ENCODE measurements around the gene MAMDC4.
A peak's percentile ranks its signal among the peaks of the same experiment; 100 is the strongest.

Gene MAMDC4

GRCh38 chr9:136808075-136808805 lies 43.9 kb upstream of the MAMDC4 start (continued):
- TF ChIP-seq ZNF341 (tag by site-specific recombination; IDR thresholded peaks at IDR 0.05; ENCODE audit: low read depth) (no peak), GLIS2 (tag by site-specific recombination; IDR thresholded peaks at IDR 0.05) (peak; percentile 6; the same call in 1 of the 2 replicates), KLF10 (tag by site-specific recombination; IDR thresholded peaks at IDR 0.05) (peak; percentile 43)

GRCh38 chr9:136808806-136809158 lies 43.4 kb upstream of the MAMDC4 start:
- H3K4me3 ChIP-seq (ENCODE audit: low read depth, low read length): peak overlapping the region; percentile 84
- no peak for TF ChIP-seq ZNF704 (tag by site-specific recombination; IDR thresholded peaks at IDR 0.05)
- no peak for TF ChIP-seq SALL2 (tag by site-specific recombination; IDR thresholded peaks at IDR 0.05; ENCODE audit: borderline replicate concordance)
- TF ChIP-seq PRDM10 (tag by site-specific recombination; IDR thresholded peaks at IDR 0.05): peak; percentile 93
- peak; percentile 37; the same call in 1 of the 2 replicates for TF ChIP-seq ZIC2 (tag by site-specific recombination; IDR thresholded peaks at IDR 0.05)
- TF ChIP-seq ZNF169 (tag by site-specific recombination; IDR thresholded peaks at IDR 0.05): no peak
- no peak for TF ChIP-seq GLIS2 (tag by site-specific recombination; IDR thresholded peaks at IDR 0.05)
- TF ChIP-seq ZNF335 (tag by site-specific recombination; conservative IDR thresholded peaks at IDR 0.05): peak; percentile 46; the same call in 1 of the 2 replicates
- no peaks in the 10 kb centered on the region for H3K9me3 ChIP-seq (ENCODE audit: control insufficient read depth, insufficient read depth, low read depth, low read length)
- H3K36me3 ChIP-seq (ENCODE audit: control insufficient read depth in 2 of 2, insufficient read depth in 1 of 2, low read length in 2 of 2): peaks cover 15 to 43% of the 10 kb centered on the region in 2 experiments
- CTCF ChIA-PET: interaction anchor here (0.5 to 4.0 kb wide), 10 partner anchors 11 to 446 kb away, joined by 3 to 16 read pairs (median 4); partner anchors contain the start of gene AJM1
- H3K4me1 ChIP-seq (ENCODE audit: control insufficient read depth, insufficient read depth, low read length): peaks cover 7% of the 10 kb centered on the region; the same call in 1 of the 2 replicates
- POLR2A ChIA-PET: interaction anchor here (0.6 to 4.0 kb wide), 5 partner anchors 8 to 81 kb away, joined by 3 to 22 read pairs (median 5); partner anchors contain the start of gene AJM1
- H3K27ac ChIP-seq (ENCODE audit: extremely low read depth, low read depth, low read length): peak overlapping the region; percentile 96

- CTCF ChIA-PET: interaction anchor here (0.6 to 2.1 kb wide), 7 partner anchors 8 to 260 kb away, joined by 3 to 10 read pairs (median 3); partner anchors contain the start of gene AJM1
- Histone ChIP-seq H3K4me1 (ENCODE audit: control insufficient read depth, insufficient read depth, low read length) (peaks cover 4% of the 10 kb centered on the region; the same call in 1 of the 2 replicates), H3K4me3 (ENCODE audit: low read depth, low read length) (no peak overlapping the region), H3K27ac (ENCODE audit: extremely low read depth, low read depth, low read length) (no peak overlapping the region), H3K36me3 (ENCODE audit: control insufficient read depth in 2 of 2, insufficient read depth in 1 of 2, low read length in 2 of 2) (peaks cover 18 to 50% of the 10 kb centered on the region in 2 experiments), H3K9me3 (ENCODE audit: control insufficient read depth, insufficient read depth, low read depth, low read length) (no peaks in the 10 kb centered on the region)
- TF ChIP-seq ZNF513 (tag by site-specific recombination; IDR thresholded peaks at IDR 0.05) (peak; percentile 95), KLF9 (tag by site-specific recombination; IDR thresholded peaks at IDR 0.05; ENCODE audit: low read depth) (0 out of 2 replicates have a peak, but pooled peaks have one; percentile 28), ZSCAN30 (tag by site-specific recombination; IDR thresholded peaks at IDR 0.05) (no peak), ZNF16 (tag by site-specific recombination; IDR thresholded peaks at IDR 0.05; ENCODE audit: low read depth) (peak; percentile 68), ZNF404 (tag by site-specific recombination; IDR thresholded peaks at IDR 0.05) (no peak)
- POLR2A ChIA-PET: interaction anchor here (2.0 kb wide), 1 partner anchor 15 kb away, joined by 5 read pairs; no protein-coding TSS in a partner anchor
These were observed 37.3 kb upstream of the MAMDC4 start for GRCh38 chr9:136814725-136815421.
